ENCODE measurements around the gene GALNT3. TPM values are rescaled to one million over a fixed set of nuclear protein-coding genes. Genes with fewer than 3 reads are reported as not detected.

Gene GALNT3
- total RNA-seq, 4 donors from 2014 or later, result 0.26 to 2.5 (median 0.96) TPM

GRCh38 chr2:165837122-165837521 is 43.1 kb upstream of the GALNT3 start:
- 71% methylated on average over 3 of the region's 3 CpGs for WGBS
- intact Hi-C loops (cut with DNase I), result no loop called here
- H3K27me3 ChIP-seq, result no peaks in the 10 kb centered on the region
- H3K27ac ChIP-seq (replicated peaks in 1 of 4), result no peak overlapping the region
- DNase-seq (ENCODE audit: extremely low spot score), result no peak
- no peak overlapping the region for H3K4me3 ChIP-seq
- H3K36me3 ChIP-seq, result no peaks in the 10 kb centered on the region
- no peaks in the 10 kb centered on the region for H3K4me1 ChIP-seq
- TF ChIP-seq EP300 (IDR thresholded peaks at IDR 0.05) (no peak), POLR2A (IDR thresholded peaks at IDR 0.05; ENCODE audit: low read depth) (no peak), CTCF (IDR thresholded peaks at IDR 0.05) (no peak), POLR2AphosphoS5 (IDR thresholded peaks at IDR 0.05) (no peak)
- no peaks in the 10 kb centered on the region for H3K9me3 ChIP-seq

GRCh38 chr2:165835363-165835762 is 41.3 kb upstream of the GALNT3 start:
- no peaks in the 10 kb centered on the region for H3K27me3 ChIP-seq
- intact Hi-C loops (cut with DNase I), result no loop called here
- no peak for DNase-seq (ENCODE audit: extremely low spot score)
- no peak overlapping the region for H3K27ac ChIP-seq (replicated peaks in 1 of 4)
- H3K4me1 ChIP-seq, result no peaks in the 10 kb centered on the region
- no peak overlapping the region for H3K4me3 ChIP-seq
- no peaks in the 10 kb centered on the region for H3K9me3 ChIP-seq
- TF ChIP-seq POLR2A (IDR thresholded peaks at IDR 0.05; ENCODE audit: low read depth), result no peak
- TF ChIP-seq POLR2AphosphoS5 (IDR thresholded peaks at IDR 0.05), result no peak
- no peak for TF ChIP-seq CTCF (IDR thresholded peaks at IDR 0.05)
- TF ChIP-seq EP300 (IDR thresholded peaks at IDR 0.05), result no peak
- H3K36me3 ChIP-seq, result no peaks in the 10 kb centered on the region
- 81% methylated on average over 2 of the region's 2 CpGs for WGBS

GRCh38 chr2:165833156-165833555 is 39.1 kb upstream of the GALNT3 start:
- no peak for DNase-seq (ENCODE audit: extremely low spot score)
- TF ChIP-seq POLR2A (IDR thresholded peaks at IDR 0.05; ENCODE audit: low read depth), result no peak
- TF ChIP-seq CTCF (IDR thresholded peaks at IDR 0.05), result no peak
- no peak for TF ChIP-seq POLR2AphosphoS5 (IDR thresholded peaks at IDR 0.05)
- no peak for TF ChIP-seq EP300 (IDR thresholded peaks at IDR 0.05)
- Histone ChIP-seq H3K36me3 (no peaks in the 10 kb centered on the region), H3K4me3 (no peak overlapping the region), H3K27me3 (no peaks in the 10 kb centered on the region), H3K27ac (replicated peaks in 1 of 4) (no peak overlapping the region), H3K9me3 (no peaks in the 10 kb centered on the region), H3K4me1 (no peaks in the 10 kb centered on the region)
- WGBS, result 82% methylated on average over 4 of the region's 4 CpGs
- intact Hi-C loops (cut with DNase I), result no loop called here

- TF ChIP-seq POLR2A (IDR thresholded peaks at IDR 0.05; ENCODE audit: low read depth) (no peak), EP300 (IDR thresholded peaks at IDR 0.05) (no peak), POLR2AphosphoS5 (IDR thresholded peaks at IDR 0.05) (no peak)
- WGBS, result 69% methylated on average over 1 of the region's 1 CpG
- peaks cover 0 to 4% (median 0%) of the 10 kb centered on the region in 4 donors for H3K4me1 ChIP-seq
- no peaks in the 10 kb centered on the region for H3K27me3 ChIP-seq
- no peak overlapping the region for H3K27ac ChIP-seq (replicated peaks in 1 of 4)
- intact Hi-C loops (cut with DNase I), result no loop called here
- no peak overlapping the region for H3K4me3 ChIP-seq
- no peaks in the 10 kb centered on the region for H3K9me3 ChIP-seq
- no peaks in the 10 kb centered on the region for H3K36me3 ChIP-seq
- DNase-seq (ENCODE audit: extremely low spot score), result no peak
These were observed 33.9 kb upstream of the GALNT3 start for GRCh38 chr2:165827921-165828276.

- Histone ChIP-seq H3K9me3 (no peaks in the 10 kb centered on the region), H3K27me3 (no peaks in the 10 kb centered on the region), H3K36me3 (no peaks in the 10 kb centered on the region), H3K4me3 (no peak overlapping the region), H3K27ac (replicated peaks in 1 of 4) (no peak overlapping the region), H3K4me1 (peaks cover 0 to 4% (median 0%) of the 10 kb centered on the region in 4 donors)
- intact Hi-C loops (cut with DNase I), result no loop called here
- no peak for TF ChIP-seq EP300 (IDR thresholded peaks at IDR 0.05)
- TF ChIP-seq POLR2AphosphoS5 (IDR thresholded peaks at IDR 0.05), result no peak
- no peak for TF ChIP-seq CTCF (IDR thresholded peaks at IDR 0.05)
- TF ChIP-seq POLR2A (IDR thresholded peaks at IDR 0.05; ENCODE audit: low read depth), result no peak
- DNase-seq (ENCODE audit: extremely low spot score), result no peak
- 53% methylated on average over 3 of the region's 3 CpGs for WGBS
These were observed 33.2 kb upstream of the GALNT3 start for GRCh38 chr2:165827016-165827920.

Measured in esophagus muscularis mucosa (tissue), 4 donors.